ENCODE measurements around the gene SMG1. TPM values are rescaled to one million over a fixed set of nuclear protein-coding genes. Genes with fewer than 3 reads are reported as not detected.

Gene SMG1
- total and polyA plus RNA-seq, 2 of the 13 experiments (the other 11 are each of a cell fraction or from before 2014, with no cell fraction given) = 48.7 to 53.7 TPM

DNA sequence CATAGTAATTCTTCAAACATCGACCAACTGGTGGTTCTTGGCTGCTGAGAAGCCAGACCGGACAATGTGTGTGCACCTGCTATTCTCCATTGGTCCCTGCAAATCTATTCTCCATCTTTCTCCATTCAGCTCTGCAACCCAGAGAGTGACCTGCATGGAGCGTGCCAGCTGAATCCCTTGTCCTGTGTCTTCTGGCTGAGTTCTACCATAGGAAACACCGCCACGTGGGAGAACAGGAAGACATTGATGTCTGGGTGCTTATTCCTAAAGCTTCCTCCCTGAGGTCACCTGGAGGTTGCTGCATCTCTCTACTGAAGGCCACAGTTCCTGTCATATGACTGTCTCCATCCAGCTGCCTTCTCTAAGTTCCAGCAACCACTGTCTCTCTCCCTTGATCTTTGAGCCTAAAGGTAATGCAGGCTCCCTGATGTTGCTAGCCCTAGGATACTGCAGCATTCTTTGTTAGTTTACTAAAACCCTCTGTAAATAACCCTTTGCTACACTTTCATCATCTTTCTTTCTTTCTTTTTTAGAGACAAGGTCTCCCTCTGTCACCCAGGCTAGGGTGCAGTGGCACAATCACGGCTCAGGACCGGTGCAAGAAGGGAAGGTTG is 10.6 kb upstream of the SMG1 start (continued):
- TF ChIP-seq, protein P1, sequence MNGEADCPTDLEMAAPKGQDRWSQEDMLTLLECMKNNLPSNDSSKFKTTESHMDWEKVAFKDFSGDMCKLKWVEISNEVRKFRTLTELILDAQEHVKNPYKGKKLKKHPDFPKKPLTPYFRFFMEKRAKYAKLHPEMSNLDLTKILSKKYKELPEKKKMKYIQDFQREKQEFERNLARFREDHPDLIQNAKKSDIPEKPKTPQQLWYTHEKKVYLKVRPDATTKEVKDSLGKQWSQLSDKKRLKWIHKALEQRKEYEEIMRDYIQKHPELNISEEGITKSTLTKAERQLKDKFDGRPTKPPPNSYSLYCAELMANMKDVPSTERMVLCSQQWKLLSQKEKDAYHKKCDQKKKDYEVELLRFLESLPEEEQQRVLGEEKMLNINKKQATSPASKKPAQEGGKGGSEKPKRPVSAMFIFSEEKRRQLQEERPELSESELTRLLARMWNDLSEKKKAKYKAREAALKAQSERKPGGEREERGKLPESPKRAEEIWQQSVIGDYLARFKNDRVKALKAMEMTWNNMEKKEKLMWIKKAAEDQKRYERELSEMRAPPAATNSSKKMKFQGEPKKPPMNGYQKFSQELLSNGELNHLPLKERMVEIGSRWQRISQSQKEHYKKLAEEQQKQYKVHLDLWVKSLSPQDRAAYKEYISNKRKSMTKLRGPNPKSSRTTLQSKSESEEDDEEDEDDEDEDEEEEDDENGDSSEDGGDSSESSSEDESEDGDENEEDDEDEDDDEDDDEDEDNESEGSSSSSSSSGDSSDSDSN (CRISPR knock-in tag; IDR thresholded peaks at IDR 0.05) = no peak
- TF ChIP-seq, protein P2, sequence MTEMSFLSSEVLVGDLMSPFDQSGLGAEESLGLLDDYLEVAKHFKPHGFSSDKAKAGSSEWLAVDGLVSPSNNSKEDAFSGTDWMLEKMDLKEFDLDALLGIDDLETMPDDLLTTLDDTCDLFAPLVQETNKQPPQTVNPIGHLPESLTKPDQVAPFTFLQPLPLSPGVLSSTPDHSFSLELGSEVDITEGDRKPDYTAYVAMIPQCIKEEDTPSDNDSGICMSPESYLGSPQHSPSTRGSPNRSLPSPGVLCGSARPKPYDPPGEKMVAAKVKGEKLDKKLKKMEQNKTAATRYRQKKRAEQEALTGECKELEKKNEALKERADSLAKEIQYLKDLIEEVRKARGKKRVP (CRISPR knock-in tag; IDR thresholded peaks at IDR 0.05) = peak in 1 of 2 experiments; percentile 94; a peak in 2 of 4 replicates
- TF ChIP-seq SIX1 (CRISPR knock-in tag; IDR thresholded peaks at IDR 0.05; ENCODE audit: borderline replicate concordance) (peak; percentile 56; the same call in 1 of the 2 replicates), ZNF788 (CRISPR knock-in tag; IDR thresholded peaks at IDR 0.05; ENCODE audit: borderline replicate concordance) (0 out of 2 replicates have a peak, but pooled peaks have one; percentile 37), ZNF660 (CRISPR knock-in tag; IDR thresholded peaks at IDR 0.05; ENCODE audit: borderline replicate concordance, low read depth) (no peak), HHEX (CRISPR knock-in tag; IDR thresholded peaks at IDR 0.05) (peak; percentile 63; the same call in 1 of the 2 replicates), MLLT10 (CRISPR knock-in tag; IDR thresholded peaks at IDR 0.05) (no peak), SPEN (CRISPR knock-in tag; IDR thresholded peaks at IDR 0.05; ENCODE audit: low read depth) (peak; percentile 57; the same call in 1 of the 2 replicates), FOXK2 (IDR thresholded peaks at IDR 0.05) (peak; percentile 69), ZNF326 (CRISPR knock-in tag; IDR thresholded peaks at IDR 0.05; ENCODE audit: borderline replicate concordance) (no peak)
- TF ChIP-seq, protein P3, sequence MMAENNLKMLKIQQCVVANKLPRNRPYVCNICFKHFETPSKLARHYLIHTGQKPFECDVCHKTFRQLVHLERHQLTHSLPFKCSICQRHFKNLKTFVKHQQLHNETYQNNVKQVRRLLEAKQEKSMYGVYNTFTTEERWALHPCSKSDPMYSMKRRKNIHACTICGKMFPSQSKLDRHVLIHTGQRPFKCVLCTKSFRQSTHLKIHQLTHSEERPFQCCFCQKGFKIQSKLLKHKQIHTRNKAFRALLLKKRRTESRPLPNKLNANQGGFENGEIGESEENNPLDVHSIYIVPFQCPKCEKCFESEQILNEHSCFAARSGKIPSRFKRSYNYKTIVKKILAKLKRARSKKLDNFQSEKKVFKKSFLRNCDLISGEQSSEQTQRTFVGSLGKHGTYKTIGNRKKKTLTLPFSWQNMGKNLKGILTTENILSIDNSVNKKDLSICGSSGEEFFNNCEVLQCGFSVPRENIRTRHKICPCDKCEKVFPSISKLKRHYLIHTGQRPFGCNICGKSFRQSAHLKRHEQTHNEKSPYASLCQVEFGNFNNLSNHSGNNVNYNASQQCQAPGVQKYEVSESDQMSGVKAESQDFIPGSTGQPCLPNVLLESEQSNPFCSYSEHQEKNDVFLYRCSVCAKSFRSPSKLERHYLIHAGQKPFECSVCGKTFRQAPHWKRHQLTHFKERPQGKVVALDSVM (CRISPR knock-in tag; IDR thresholded peaks at IDR 0.05) = peak; percentile 54; the same call in 1 of the 2 replicates
- TF ChIP-seq, protein P4, sequence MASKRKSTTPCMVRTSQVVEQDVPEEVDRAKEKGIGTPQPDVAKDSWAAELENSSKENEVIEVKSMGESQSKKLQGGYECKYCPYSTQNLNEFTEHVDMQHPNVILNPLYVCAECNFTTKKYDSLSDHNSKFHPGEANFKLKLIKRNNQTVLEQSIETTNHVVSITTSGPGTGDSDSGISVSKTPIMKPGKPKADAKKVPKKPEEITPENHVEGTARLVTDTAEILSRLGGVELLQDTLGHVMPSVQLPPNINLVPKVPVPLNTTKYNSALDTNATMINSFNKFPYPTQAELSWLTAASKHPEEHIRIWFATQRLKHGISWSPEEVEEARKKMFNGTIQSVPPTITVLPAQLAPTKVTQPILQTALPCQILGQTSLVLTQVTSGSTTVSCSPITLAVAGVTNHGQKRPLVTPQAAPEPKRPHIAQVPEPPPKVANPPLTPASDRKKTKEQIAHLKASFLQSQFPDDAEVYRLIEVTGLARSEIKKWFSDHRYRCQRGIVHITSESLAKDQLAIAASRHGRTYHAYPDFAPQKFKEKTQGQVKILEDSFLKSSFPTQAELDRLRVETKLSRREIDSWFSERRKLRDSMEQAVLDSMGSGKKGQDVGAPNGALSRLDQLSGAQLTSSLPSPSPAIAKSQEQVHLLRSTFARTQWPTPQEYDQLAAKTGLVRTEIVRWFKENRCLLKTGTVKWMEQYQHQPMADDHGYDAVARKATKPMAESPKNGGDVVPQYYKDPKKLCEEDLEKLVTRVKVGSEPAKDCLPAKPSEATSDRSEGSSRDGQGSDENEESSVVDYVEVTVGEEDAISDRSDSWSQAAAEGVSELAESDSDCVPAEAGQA (IDR thresholded peaks at IDR 0.05; ENCODE audit: low read depth) = no peak
- TF ChIP-seq, protein P4 (CRISPR knock-in tag; IDR thresholded peaks at IDR 0.05; ENCODE audit: borderline replicate concordance) = no peak
- TF ChIP-seq, protein P5, sequence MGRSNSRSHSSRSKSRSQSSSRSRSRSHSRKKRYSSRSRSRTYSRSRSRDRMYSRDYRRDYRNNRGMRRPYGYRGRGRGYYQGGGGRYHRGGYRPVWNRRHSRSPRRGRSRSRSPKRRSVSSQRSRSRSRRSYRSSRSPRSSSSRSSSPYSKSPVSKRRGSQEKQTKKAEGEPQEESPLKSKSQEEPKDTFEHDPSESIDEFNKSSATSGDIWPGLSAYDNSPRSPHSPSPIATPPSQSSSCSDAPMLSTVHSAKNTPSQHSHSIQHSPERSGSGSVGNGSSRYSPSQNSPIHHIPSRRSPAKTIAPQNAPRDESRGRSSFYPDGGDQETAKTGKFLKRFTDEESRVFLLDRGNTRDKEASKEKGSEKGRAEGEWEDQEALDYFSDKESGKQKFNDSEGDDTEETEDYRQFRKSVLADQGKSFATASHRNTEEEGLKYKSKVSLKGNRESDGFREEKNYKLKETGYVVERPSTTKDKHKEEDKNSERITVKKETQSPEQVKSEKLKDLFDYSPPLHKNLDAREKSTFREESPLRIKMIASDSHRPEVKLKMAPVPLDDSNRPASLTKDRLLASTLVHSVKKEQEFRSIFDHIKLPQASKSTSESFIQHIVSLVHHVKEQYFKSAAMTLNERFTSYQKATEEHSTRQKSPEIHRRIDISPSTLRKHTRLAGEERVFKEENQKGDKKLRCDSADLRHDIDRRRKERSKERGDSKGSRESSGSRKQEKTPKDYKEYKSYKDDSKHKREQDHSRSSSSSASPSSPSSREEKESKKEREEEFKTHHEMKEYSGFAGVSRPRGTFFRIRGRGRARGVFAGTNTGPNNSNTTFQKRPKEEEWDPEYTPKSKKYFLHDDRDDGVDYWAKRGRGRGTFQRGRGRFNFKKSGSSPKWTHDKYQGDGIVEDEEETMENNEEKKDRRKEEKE (IDR thresholded peaks at IDR 0.05) = no peak
